ACHN (cell line): ENCODE data around the gene MFAP3L.

Experiments used
- DNase-seq: peaks from one replicate; pipeline ENCODE4 v3.0.0-alpha.2; 2015
- in situ Hi-C: cut with HindIII; loops from 2 replicates; pipeline ENCODE4 v1.10.0; 2017; ENCODE audit warnings: low sequenced_read_pairs, low pct_ligation_motif_present, low pct_unique_long_range_greater_than_20kb

MFAP3L gene

GRCh38 chr4:170001011-170001744 is 25.0 kb downstream of the MFAP3L start:
- DNase-seq: no peak
- in situ Hi-C loops: no loop called here

GRCh38 chr4:169999923-170000322 is 26.3 kb downstream of the MFAP3L start:
- in situ Hi-C loops: no loop called here
- no peak for DNase-seq

GRCh38 chr4:169998981-169999380 is 27.2 kb downstream of the MFAP3L start:
- in situ Hi-C loops: no loop called here
- no peak for DNase-seq

- in situ Hi-C loops: no loop called here
- DNase-seq: no peak
Measured at GRCh38 chr4:169996379-169997240, 29.6 kb downstream of the MFAP3L start.

- in situ Hi-C loops: no loop called here
- DNase-seq: no peak
Measured at GRCh38 chr4:169993531-169993930, 32.7 kb downstream of the MFAP3L start.

- no peak for DNase-seq
- in situ Hi-C loops: no loop called here
Measured at GRCh38 chr4:169988252-169988651, 37.9 kb downstream of the MFAP3L start.

GRCh38 chr4:169987327-169988228 is 38.6 kb downstream of the MFAP3L start:
- in situ Hi-C loops: no loop called here
- no peak for DNase-seq

- in situ Hi-C loops: no loop called here
- no peak for DNase-seq
Measured at GRCh38 chr4:169986369-169986768, 39.8 kb downstream of the MFAP3L start.

- DNase-seq: no peak
- in situ Hi-C loops: no loop called here
Measured at GRCh38 chr4:169985881-169986280, 40.3 kb downstream of the MFAP3L start.

- DNase-seq: no peak
Measured at GRCh38 chr4:169984745-169985144, 41.5 kb downstream of the MFAP3L start.

GRCh38 chr4:169984173-169984572 is 42.0 kb downstream of the MFAP3L start:
- no peak for DNase-seq
- in situ Hi-C loops: no loop called here

More at GRCh38 chr4:169984745-169985144, 41.5 kb downstream of the MFAP3L start:
- in situ Hi-C loops: no loop called here

- in situ Hi-C loops: no loop called here
- DNase-seq: no peak
Measured at GRCh38 chr4:169976951-169977350, 49.2 kb downstream of the MFAP3L start.

- in situ Hi-C loops: no loop called here
- no peak for DNase-seq
Measured at GRCh38 chr4:169975838-169976796, 50.1 kb downstream of the MFAP3L start.

GRCh38 chr4:169975131-169975837 is 50.9 kb downstream of the MFAP3L start:
- in situ Hi-C loops: no loop called here
- DNase-seq: no peak

- no peak for DNase-seq
- in situ Hi-C loops: no loop called here
Measured at GRCh38 chr4:169971456-169972015, 54.7 kb downstream of the MFAP3L start.

- DNase-seq: no peak
- in situ Hi-C loops: no loop called here
Measured at GRCh38 chr4:169968999-169969398, 57.2 kb downstream of the MFAP3L start.

- DNase-seq: no peak
- in situ Hi-C loops: no loop called here
Measured at GRCh38 chr4:169963998-169964397, 62.2 kb downstream of the MFAP3L start.
